Measurements from ENCODE around the gene TPGS2.
"Not testable (repeated sequence)": the region's sequence is repeated elsewhere in the genome, so short reads cannot be mapped to it uniquely, and the experiment has no call there.

The TPGS2 gene

GRCh38 chr18:36828630-36829361 lies at the start of gene TPGS2, which contains the start of gene KIAA1328:
TPGS2 (minus strand) TSS chr18:36829002; CDS start chr18:36828767, 235 bp downstream.
KIAA1328 (plus strand) TSS chr18:36829127; CDS start chr18:36829139, 12 bp downstream.
- no peak within 1 kb of the TSS for H3K27ac ChIP-seq
- peaks cover 18% of the 10 kb centered on the region for H3K36me3 ChIP-seq (ENCODE audit: insufficient read depth, low read length)
- DNase-seq (ENCODE audit: low read depth, low spot score), result no peak
- H3K4me3 ChIP-seq, result peak within 1 kb of the TSS; percentile 95
- H3K9me3 ChIP-seq (ENCODE audit: low read depth, low read length), result no peaks in the 10 kb centered on the region
- no peak for TF ChIP-seq EZH2 (IDR thresholded peaks at IDR 0.05)
- TF ChIP-seq POLR2AphosphoS5 (IDR thresholded peaks at IDR 0.05; ENCODE audit: borderline replicate concordance, low read depth, low read length), result peak; percentile 66; the same call in 1 of the 2 replicates
- peak within 1 kb of the TSS; percentile 85 for H3K9ac ChIP-seq (ENCODE audit: insufficient read length)

- not testable (repeated sequence) for DNase-seq (ENCODE audit: low read depth, low spot score); H3K9me3 ChIP-seq (ENCODE audit: low read depth, low read length); H3K9ac ChIP-seq (ENCODE audit: insufficient read length); H3K27ac ChIP-seq; H3K4me3 ChIP-seq; H3K36me3 ChIP-seq (ENCODE audit: insufficient read depth, low read length)
Observed at GRCh38 chr18:36873826-36874225, 45.0 kb upstream of the TPGS2 start.

GRCh38 chr18:36872329-36872728 lies 43.5 kb upstream of the TPGS2 start:
- Histone ChIP-seq H3K9ac (ENCODE audit: insufficient read length) (no peak overlapping the region), H3K4me3 (no peak overlapping the region), H3K27ac (no peak overlapping the region), H3K9me3 (ENCODE audit: low read depth, low read length) (no peaks in the 10 kb centered on the region), H3K36me3 (ENCODE audit: insufficient read depth, low read length) (no peaks in the 10 kb centered on the region)
- DNase-seq (ENCODE audit: low read depth, low spot score), result no peak
- TF ChIP-seq FOXP2 (optimal IDR thresholded peaks at IDR 0.05; ENCODE audit: control extremely low read depth, extremely low read length, insufficient read depth), result no peak
- TF ChIP-seq POLR2AphosphoS5 (IDR thresholded peaks at IDR 0.05; ENCODE audit: borderline replicate concordance, low read depth, low read length), result no peak
- TF ChIP-seq EZH2 (IDR thresholded peaks at IDR 0.05), result no peak

GRCh38 chr18:36871801-36872200 lies 43.0 kb upstream of the TPGS2 start:
- no peaks in the 10 kb centered on the region for H3K36me3 ChIP-seq (ENCODE audit: insufficient read depth, low read length)
- H3K4me3 ChIP-seq, result no peak overlapping the region
- no peak for TF ChIP-seq EZH2 (IDR thresholded peaks at IDR 0.05)
- no peak for TF ChIP-seq POLR2AphosphoS5 (IDR thresholded peaks at IDR 0.05; ENCODE audit: borderline replicate concordance, low read depth, low read length)
- no peak for TF ChIP-seq FOXP2 (optimal IDR thresholded peaks at IDR 0.05; ENCODE audit: control extremely low read depth, extremely low read length, insufficient read depth)
- H3K27ac ChIP-seq, result no peak overlapping the region
- no peak for DNase-seq (ENCODE audit: low read depth, low spot score)
- H3K9ac ChIP-seq (ENCODE audit: insufficient read length), result no peak overlapping the region
- H3K9me3 ChIP-seq (ENCODE audit: low read depth, low read length), result no peaks in the 10 kb centered on the region

GRCh38 chr18:36867056-36867455 lies 38.3 kb upstream of the TPGS2 start:
- TF ChIP-seq FOXP2 (optimal IDR thresholded peaks at IDR 0.05; ENCODE audit: control extremely low read depth, extremely low read length, insufficient read depth) (no peak), EZH2 (IDR thresholded peaks at IDR 0.05) (no peak), POLR2AphosphoS5 (IDR thresholded peaks at IDR 0.05; ENCODE audit: borderline replicate concordance, low read depth, low read length) (no peak)
- H3K27ac ChIP-seq, result no peak overlapping the region
- no peak overlapping the region for H3K9ac ChIP-seq (ENCODE audit: insufficient read length)
- H3K9me3 ChIP-seq (ENCODE audit: low read depth, low read length), result no peaks in the 10 kb centered on the region
- no peak overlapping the region for H3K4me3 ChIP-seq
- H3K36me3 ChIP-seq (ENCODE audit: insufficient read depth, low read length), result 0 out of 2 replicates have a peak, but pooled peaks cover under 1% of the 10 kb centered on the region
- DNase-seq (ENCODE audit: low read depth, low spot score), result no peak

- H3K9ac ChIP-seq (ENCODE audit: insufficient read length), result no peak overlapping the region
- TF ChIP-seq FOXP2 (optimal IDR thresholded peaks at IDR 0.05; ENCODE audit: control extremely low read depth, extremely low read length, insufficient read depth) (no peak), EZH2 (IDR thresholded peaks at IDR 0.05) (no peak)
- DNase-seq (ENCODE audit: low read depth, low spot score), result no peak
Observed at GRCh38 chr18:36862182-36862581, 33.4 kb upstream of the TPGS2 start.

GRCh38 chr18:36856815-36857214 lies 28.0 kb upstream of the TPGS2 start:
- TF ChIP-seq EZH2 (IDR thresholded peaks at IDR 0.05), result no peak
- TF ChIP-seq FOXP2 (optimal IDR thresholded peaks at IDR 0.05; ENCODE audit: control extremely low read depth, extremely low read length, insufficient read depth), result no peak
- no peak for TF ChIP-seq POLR2AphosphoS5 (IDR thresholded peaks at IDR 0.05; ENCODE audit: borderline replicate concordance, low read depth, low read length)
- no peak overlapping the region for H3K4me3 ChIP-seq

More at GRCh38 chr18:36862182-36862581, 33.4 kb upstream of the TPGS2 start:
- no peaks in the 10 kb centered on the region for H3K9me3 ChIP-seq (ENCODE audit: low read depth, low read length)
- H3K27ac ChIP-seq, result no peak overlapping the region
- 0 out of 2 replicates have a peak, but pooled peaks cover 3% of the 10 kb centered on the region for H3K36me3 ChIP-seq (ENCODE audit: insufficient read depth, low read length)
- H3K4me3 ChIP-seq, result no peak overlapping the region

GRCh38 chr18:36851202-36851590 lies 22.4 kb upstream of the TPGS2 start:
- H3K9ac ChIP-seq (ENCODE audit: insufficient read length), result no peak overlapping the region
- peaks cover 4% of the 10 kb centered on the region; the same call in 1 of the 2 replicates for H3K36me3 ChIP-seq (ENCODE audit: insufficient read depth, low read length)
- DNase-seq (ENCODE audit: low read depth, low spot score), result no peak
- TF ChIP-seq FOXP2 (optimal IDR thresholded peaks at IDR 0.05; ENCODE audit: control extremely low read depth, extremely low read length, insufficient read depth) (no peak), POLR2AphosphoS5 (IDR thresholded peaks at IDR 0.05; ENCODE audit: borderline replicate concordance, low read depth, low read length) (no peak), EZH2 (IDR thresholded peaks at IDR 0.05) (no peak)
- no peaks in the 10 kb centered on the region for H3K9me3 ChIP-seq (ENCODE audit: low read depth, low read length)
- no peak overlapping the region for H3K4me3 ChIP-seq
- no peak overlapping the region for H3K27ac ChIP-seq

More at GRCh38 chr18:36856815-36857214, 28.0 kb upstream of the TPGS2 start:
- DNase-seq (ENCODE audit: low read depth, low spot score), result no peak
- peaks cover 4% of the 10 kb centered on the region; the same call in 1 of the 2 replicates for H3K36me3 ChIP-seq (ENCODE audit: insufficient read depth, low read length)
- H3K27ac ChIP-seq, result no peak overlapping the region
- no peaks in the 10 kb centered on the region for H3K9me3 ChIP-seq (ENCODE audit: low read depth, low read length)
- no peak overlapping the region for H3K9ac ChIP-seq (ENCODE audit: insufficient read length)

Data from SK-N-MC (cell line).